SK-N-MC (cell line): Measurements from ENCODE around the gene PLD1.

Experiments used
- EZH2 ChIP-seq: fragments of 200-600 bp; sonication (generic); IDR thresholded peaks from one replicate; pipeline ENCODE4 v1.6.1; 2017; ENCODE audit warnings: antibody characterized with exemption
- POLR2AphosphoS5 ChIP-seq: IDR thresholded peaks from 2 replicates; pipeline ENCODE4 v1.6.1; 2012; ENCODE audit warnings: mild to moderate bottlenecking, low read depth, low read length, borderline replicate concordance

DNA sequence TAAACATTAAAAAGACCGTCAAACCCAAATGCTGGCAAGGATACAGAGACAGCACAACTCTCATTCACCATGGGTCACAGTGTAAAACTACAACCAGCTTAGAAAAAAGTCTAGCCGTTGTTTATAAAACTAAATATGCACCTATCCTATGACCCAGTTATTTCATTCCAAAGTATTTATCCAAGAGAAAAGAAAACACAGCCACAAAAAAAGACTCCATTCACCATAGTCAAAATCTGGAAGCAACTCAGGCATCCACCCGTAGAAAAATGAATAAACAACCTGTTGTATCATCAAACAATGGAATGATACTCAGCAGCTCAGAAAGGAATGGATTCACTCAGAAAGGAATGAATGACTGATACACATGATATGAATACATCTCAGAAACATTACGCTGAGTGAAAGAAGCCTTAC lies 28.6 kb downstream of the PLD1 start:
- TF ChIP-seq POLR2AphosphoS5 (no peak), EZH2 (no peak)
